Posterior vena cava (tissue), 2 donors: Measurements from ENCODE around the gene ADAMTS19. TPM values are rescaled to one million over a fixed set of nuclear protein-coding genes. Genes with fewer than 3 reads are reported as not detected.

Source experiments
- DNase-seq: peaks from one replicate; pipeline ENCODE4 v3.0.0-alpha.2; 2020; ENCODE audit warnings: low spot score
- intact Hi-C, 2 donors: fragments of 100-400 bp; cut with DNase I; formaldehyde crosslinking; loops; one replicate each; pipeline versions ENCODE4 v1.14.1 to v1.14.2; 2022 to 2023
- total RNA-seq, 2 donors: library from RNA; stranded (reverse); fragmentation: NEBNext Ultra II Directional; extraction: Animal tissue kit (Norgen Biotek cat#: 25700); gene quantifications; one replicate each; pipeline ENCODE4 v1.2.1, GENCODE V29; 2021
- donor health status: DM: yes; HTN: yes; CAD: no.
- donor health status: DM: yes; HTN: yes; CAD: no.

ADAMTS19 gene
- total RNA-seq, 2 donors from 2014 or later, result not detected

DNA sequence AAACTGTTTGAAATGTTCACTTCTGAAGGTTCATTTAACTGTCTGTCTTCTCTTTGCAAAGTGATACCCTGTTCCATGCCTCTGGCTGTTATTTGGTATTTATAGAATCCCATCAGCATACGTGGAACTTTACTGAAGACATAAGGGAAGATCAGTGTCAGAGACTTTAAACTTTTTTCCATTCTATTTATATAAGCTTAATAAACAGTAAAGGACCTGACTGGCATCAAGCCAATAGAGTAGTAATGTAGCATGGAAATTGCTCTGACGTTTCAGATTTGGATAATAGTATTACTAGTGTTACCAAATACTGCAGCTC, 192.9 kb downstream of the ADAMTS19 start:
- no peak for DNase-seq
- intact Hi-C loops, result no loop called here

DNA sequence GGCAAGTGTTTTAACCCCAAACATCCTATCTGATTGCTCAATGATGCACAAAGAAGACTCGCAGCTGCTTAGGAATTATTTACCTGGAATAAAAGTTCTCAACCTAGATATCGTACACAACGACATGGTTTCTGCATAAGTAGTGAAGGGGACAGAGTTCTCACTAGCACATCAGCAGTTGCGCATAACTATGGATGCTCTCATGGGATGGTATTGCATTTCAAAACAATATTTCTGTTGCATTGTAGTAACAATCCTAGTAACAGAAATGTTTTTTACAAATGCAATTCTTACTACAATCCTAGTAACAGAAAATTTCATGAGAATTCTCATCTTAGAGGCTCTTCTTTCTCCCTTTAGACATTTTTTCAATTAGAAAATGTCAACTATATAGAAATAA, 193.3 kb downstream of the ADAMTS19 start:
- no peak for DNase-seq
- intact Hi-C loops, result no loop called here

DNA sequence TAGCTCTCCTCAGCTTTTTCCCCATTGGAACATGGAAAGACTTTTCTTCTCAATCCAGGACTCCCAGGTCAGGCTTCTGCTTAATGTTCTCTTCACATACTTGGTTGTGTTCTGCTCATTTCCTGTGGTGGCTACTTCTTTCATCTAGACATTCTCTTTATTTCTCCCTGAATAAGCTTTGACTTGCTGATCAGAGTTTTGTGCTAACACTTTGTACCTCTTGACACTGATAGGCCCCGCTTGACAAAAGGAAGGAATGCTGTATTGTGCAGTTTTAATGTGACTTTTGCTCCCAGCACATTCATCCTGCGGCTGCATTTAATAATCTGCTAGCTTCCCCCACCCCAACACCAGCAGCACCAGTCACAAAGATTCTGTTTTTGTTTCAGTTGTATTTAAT, 196.9 kb downstream of the ADAMTS19 start:
- intact Hi-C loops, result no loop called here
- no peak for DNase-seq

DNA sequence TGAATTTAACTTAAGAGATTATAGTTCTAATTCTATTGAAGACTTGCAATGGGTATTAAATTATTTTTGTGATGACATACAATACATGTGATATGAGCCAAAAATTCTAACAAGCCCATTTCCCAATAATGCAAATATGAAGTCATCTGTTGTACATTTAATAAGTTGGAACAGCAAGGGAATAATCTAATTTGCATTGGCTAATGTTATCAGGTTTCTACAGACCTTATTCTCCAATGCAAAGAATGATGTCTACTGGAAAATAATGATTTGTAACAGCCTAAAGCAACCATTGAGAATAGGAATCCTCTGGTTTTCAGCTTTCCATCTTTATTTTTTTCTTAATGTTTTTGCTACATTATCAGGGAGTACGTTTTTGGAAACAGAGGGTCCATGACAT, 198.7 kb downstream of the ADAMTS19 start:
- intact Hi-C loops, result no loop called here
- no peak for DNase-seq

DNA sequence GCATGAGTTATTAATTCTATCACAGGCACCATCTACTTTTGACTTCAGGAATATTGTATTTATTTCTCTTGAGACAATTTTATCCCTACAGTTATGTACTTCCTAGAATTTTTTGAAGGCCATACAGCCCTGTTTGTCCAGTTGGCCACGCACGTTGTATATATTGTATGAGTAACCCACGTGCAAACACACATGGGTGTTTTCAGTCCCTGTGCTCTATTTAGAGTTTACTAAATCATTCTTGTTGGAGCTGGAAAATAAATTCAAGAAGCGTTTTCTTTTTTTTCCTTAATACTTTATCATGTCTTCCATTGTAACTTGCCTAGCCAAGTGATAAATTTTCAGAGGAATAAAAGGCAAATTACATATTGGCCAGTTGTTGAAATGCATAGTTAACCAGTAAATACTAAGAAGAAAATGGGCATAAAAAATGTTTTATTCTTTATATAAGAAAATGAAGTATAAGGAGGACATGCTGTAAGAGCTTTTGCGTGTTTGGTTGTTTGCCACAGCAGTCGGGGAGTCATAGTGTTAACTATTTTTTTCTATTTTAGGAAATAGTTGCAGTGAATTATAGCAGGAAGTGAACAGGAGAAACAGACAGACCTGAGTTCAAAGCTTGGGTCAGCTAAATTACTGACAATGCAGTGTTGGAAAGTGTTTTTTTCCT, 201.4 kb downstream of the ADAMTS19 start:
- DNase-seq, result no peak
- intact Hi-C loops, result no loop called here

DNA sequence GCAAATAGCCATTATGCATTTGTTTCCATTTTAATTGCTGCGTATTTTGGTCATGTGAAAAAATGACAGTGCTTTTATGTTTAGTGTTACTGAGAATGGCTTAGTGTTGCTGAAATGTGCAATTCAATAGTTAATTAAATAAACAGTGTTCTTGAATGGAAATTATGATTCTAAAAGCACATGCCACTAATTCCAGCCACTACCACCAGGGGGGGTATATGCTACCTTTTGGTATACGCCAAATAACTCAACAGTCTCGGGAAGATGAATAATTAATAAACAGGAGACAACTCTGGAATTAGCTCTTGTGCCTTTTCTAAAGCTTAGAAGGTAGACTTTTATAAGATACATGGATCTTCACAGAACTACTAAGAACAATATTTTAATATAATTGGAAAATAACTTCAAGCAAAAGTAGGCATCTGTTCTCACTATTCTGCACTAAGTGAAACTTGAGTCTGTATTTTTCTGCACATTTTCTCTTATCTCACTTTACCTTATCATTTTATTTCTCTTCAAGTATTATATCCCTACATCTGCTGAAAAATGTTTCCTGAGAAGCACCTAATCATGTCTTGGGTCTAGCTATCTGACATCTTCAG, 204.3 kb downstream of the ADAMTS19 start:
- intact Hi-C loops, result no loop called here
- no peak for DNase-seq

DNA sequence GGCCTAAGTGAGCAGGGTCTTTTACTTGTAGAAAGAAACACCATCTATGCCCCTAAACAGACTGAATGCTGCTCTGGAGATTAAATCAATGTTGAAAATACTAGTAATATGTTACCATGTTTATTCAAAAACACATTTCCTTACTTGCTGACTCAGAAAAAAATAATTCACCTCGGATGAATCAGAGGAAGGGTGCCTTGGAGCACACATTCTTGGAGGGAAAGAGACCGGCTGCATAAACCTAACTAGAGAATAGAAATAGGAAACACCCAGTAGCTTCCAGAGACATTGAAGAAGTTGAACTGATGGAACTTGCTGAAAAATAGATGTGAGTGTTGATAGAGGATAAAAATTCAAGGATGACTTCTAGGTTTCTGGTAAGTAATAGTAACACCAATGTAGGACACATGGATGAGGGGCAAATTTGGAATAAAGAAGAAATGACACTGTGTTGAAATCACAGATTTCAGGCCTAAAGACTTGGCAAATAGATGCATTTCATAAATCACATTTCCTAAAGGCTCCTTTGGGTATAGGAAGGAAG, 210.9 kb downstream of the ADAMTS19 start:
- intact Hi-C loops, result no loop called here
- DNase-seq, result no peak

DNA sequence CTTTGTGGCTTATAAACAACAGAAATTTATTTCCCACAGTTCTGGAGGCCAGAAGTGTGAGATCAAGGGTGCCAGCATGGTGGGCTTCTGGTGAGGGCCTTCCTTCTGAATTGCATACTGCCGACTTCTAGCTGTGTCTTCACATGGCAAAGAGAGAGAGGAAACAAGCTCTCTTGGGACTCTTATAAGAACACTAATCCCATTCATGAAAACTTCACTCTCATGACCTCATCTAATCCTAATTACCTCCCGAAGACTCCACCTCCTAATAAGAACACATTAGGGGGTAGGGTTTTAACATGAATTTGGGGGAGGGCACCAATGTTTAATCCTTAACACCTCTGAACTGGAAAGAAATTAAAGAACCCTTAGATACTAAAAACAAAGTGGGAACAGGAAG, 211.9 kb downstream of the ADAMTS19 start:
- no peak for DNase-seq
- intact Hi-C loops, result no loop called here

DNA sequence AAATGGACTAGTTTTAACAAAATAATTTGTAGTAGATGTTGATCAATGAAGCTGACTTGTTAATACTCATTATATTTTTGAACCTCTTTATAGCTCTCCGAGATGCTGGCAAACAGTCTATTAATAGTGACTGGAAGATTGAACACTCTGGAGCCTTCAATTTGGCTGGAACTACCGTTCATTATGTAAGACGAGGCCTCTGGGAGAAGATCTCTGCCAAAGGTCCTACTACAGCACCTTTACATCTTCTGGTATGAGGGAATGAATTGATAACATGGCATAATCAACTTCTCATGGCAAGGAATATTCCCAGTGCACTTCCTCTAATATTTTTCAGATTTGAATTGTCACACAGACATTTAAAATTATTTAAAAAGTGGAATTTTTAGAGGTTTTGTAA, 219.6 kb downstream of the ADAMTS19 start:
- no peak for DNase-seq
- intact Hi-C loops, result no loop called here

DNA sequence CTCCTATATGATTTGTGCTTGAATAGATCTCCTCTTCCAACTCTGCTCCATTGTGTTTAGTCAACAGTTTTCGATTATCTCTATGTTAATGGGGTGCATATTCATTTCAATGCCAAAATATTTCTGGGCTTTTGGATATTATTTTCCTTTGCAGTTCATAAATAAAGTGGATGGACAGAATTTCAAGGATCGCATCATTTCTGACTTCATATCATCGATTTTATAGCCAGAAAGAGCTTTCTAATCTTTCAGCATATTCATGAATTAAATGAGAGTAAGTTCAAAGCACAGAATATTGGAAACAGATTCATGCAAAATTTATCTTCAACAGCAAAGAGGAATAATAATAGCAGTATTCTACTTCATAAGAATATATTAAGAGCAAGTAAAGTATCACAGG, 227.8 kb downstream of the ADAMTS19 start:
- intact Hi-C loops, result no loop called here
- no peak for DNase-seq

DNA sequence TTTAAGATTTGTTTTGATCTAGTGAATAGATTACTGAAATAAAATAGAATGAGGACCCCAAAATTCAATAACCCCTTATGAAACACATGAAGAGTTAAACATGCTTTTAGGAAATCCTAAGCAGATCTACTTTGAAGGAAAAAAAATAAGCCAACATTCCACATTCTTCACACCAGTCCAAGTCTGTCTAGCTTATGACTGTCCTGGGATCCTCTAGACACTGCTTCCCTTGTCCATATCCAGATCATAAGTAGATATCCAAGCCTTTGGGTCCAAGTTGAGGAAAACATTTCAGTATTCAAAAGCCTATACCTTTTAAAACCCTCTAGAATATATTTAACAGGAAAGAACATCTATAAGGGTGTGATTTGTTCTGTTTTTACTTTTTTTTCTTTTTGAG, 228.9 kb downstream of the ADAMTS19 start:
- intact Hi-C loops, result no loop called here
- no peak for DNase-seq

DNA sequence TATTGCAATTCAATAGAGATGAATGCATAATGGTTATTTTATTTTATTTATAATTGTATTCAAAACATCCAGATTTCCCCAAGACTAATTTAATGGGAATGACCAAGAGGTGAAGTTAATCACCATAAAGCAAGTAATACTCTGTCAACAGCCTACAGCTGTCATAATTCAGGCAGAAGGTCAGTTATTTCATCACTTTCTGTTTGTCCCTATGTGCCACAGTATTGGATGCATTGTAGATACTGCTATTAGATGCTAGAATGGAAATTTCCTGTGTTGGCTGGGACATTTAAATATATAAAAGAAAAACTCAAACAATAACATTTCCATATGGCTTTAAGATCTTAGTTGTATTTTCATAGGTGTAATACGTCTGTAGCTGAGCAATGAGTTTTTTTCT, 231.1 kb downstream of the ADAMTS19 start:
- intact Hi-C loops, result no loop called here
- DNase-seq, result no peak

DNA sequence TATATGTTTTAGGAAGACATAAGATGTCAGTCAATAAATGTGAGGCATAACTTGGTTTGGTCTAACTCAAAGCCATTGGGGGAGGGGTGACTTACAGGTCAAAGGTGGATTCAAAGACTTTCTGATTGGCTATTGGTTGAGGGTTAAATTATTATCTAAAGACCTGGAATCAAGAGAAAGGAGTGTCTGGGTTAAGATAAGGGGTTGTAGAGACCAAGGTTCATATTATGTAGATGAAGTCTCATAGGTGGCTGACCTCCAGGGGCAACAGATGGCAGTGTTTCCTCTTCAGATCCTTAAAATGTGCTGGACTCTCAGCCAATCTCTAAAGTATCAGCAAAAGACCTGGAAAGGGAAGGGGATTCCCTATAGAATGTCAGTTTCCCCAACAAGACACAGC, 236.5 kb downstream of the ADAMTS19 start:
- no peak for DNase-seq
- intact Hi-C loops, result no loop called here

DNA sequence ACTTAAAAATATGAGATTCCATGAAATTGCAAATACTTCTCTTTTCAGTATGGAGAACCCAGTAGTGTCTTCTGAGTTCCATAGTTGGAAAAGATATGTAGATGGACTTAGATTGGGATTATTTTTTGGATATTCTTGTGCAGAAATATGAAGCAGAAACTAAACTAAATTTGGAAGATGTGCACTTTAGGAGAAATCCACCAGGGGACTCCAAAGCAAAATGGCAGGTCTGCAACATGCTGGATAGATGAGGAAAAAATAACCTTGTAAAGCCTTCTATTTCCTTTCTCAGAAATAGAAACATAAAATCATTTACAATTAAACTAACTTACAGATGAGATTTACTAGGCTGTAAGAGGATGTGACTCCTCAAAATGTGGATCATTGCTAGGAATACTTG, 238.6 kb downstream of the ADAMTS19 start:
- no peak for DNase-seq
- intact Hi-C loops, result no loop called here

DNA sequence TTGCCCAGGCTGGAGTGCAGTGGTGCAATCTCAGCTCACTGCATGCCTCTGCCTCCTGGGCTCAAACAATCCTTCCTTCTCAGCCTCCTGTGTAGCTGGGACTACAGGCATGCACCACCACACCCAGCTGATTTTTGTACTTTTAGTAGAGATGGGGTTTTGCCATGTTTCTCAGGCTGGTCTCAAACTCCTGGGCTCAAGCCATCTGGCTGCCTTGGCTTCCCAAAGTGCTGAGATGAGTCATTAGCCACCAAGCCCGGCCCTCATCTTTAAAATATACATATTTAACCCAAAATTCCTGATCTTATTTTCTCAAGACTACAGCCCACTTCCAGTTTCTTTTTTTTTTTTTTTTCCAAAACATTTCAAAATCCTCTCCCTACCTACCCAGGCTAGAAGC, 256.1 kb downstream of the ADAMTS19 start:
- no peak for DNase-seq
- intact Hi-C loops, result no loop called here

DNA sequence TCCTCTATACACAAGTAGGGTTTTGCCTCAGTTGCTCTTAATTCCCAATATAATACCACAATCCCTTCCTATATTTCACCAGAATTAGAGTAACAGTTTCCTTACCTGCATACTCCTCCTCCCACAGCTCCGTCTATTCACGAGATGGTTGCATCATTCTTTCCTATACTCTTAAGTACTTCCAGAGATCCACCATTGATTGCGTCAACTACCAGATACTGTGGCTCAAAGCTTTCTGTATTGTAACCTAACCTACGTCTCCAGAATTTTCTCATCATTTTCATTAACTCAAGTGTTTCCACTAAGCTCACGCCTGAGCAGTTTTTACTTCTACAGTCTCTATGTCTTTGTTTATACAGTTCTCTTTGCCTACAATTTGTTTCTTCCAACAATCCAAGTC, 256.6 kb downstream of the ADAMTS19 start:
- intact Hi-C loops, result no loop called here
- no peak for DNase-seq

DNA sequence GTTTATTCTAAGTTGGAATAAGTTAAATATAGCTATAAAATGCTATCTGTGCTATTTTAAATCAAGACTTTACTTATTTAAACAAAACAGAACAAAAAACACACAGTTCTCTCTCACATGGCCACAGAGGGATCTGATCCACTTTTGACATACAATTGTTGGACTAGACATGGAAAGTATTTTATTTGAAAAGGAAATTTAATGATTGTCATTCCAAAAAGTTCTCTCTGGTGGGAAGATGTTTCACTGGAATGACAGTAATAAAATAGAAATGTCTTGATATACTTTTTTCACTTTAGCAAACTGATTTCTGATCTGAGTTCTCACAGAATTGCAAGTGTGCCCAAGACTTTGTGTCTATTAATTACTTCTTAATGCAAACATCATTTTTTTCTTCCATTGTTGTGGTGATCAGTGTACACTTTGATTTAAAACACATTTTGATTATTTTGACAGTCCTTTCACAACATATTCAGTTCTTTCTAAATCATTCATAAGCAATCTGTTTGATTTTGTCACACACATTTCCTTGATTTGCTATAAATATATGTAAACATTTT, 257.7 kb downstream of the ADAMTS19 start:
- intact Hi-C loops, result no loop called here
- DNase-seq, result no peak

DNA sequence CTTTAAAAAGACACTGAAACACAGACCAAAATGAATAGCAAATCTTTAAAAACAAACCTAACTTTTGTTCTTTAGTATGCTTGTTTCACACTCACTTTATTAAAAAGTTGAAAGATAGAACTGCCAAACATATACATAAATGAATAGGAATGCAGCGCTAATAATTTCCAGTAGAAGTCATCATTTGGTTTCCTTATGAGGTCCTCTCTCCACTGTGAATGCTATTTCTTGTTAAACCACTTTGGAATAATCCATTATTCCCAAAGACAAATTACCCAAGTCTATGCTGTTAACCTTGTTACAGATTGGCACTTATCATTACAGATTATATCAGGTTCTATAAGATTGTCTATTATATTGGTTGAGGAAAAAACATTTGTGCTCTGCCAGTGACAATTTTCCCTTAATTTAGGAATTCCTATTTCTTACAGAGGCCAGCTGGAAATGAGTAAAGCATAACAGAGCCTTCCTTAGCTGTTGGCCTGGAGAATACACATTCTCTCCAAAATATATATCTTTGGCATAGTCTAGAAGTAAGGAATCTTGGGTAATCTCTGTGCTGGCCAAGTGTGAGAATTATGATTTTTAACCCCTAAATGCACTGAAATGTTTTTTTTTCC, 258.5 kb downstream of the ADAMTS19 start:
- intact Hi-C loops, result no loop called here
- no peak for DNase-seq

DNA sequence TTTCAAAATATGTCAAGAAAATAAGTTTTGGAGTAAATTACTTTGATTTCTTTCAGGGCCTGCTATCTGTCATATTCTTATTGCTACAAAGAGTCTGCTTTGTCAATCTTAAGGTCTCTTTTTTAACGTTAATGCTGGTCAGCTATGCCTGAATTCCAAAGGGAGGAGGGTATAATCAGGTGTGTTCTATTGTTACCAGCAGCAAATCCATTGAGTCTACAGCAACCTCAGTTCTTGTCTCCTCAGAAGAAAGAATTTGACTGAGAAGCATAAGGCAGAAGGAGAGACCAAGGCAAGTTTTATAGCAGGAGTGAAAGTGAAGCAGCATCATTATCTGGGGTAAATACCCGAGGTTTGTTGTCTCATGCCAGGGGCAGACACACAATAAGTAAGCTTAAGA, 264.1 kb downstream of the ADAMTS19 start:
- intact Hi-C loops, result no loop called here

DNA sequence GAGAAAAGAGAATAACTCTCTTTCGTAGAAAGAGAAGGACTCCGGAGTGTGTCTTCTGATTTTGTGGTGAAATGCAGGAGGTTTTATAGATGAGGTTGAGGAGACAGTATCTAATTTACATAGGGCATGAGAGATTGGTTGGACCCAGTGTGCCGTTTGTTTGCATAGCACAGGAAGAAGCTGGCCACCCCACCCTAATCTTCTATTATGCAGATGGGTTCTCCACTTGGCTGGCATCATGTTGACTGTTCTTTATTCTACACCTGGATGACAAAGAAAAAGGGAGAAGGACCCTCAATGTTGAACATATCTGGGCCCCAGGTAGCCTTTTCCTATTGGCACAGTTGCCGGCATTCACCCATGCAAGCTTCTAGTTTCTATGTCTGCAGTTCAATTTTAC, 264.5 kb downstream of the ADAMTS19 start:
- DNase-seq, result no peak
- intact Hi-C loops, result no loop called here

More for the DNA sequence above, 264.1 kb downstream of the ADAMTS19 start:
- DNase-seq, result no peak

DNA sequence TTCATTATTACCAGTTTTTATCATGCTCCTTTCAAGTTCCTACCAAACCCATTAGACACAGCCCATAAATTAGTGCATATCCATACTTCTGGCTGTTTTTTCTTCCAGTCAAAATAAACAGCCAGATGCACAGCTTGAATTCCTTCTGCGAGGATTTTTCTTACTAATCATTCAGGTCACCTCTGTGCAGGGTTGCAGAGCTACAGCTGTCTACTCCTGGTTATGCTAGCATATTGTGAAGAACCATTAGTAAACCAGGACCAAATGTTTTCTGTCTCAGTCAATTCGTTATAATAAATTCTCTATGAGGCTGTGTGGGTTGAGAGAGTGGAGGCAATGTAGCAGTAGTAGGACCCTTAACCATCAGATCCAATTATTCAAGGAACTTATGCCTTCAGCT, 279.7 kb downstream of the ADAMTS19 start:
- DNase-seq, result no peak
- intact Hi-C loops, result no loop called here
